Raji (cell line): ENCODE measurements around the gene SIAH3.

Source experiments
- POLR2A ChIP-seq: IDR thresholded peaks from 2 replicates; pipeline ENCODE4 v1.6.1; 2011; ENCODE audit warnings: low read depth, low read length, control low read depth; ENCODE audit not compliant: insufficient read depth

Gene SIAH3

GRCh38 chr13:45784755-45785675 lies 66.5 kb downstream of the SIAH3 start:
- no peak for TF ChIP-seq POLR2A

GRCh38 chr13:45783346-45784043 lies 68.1 kb downstream of the SIAH3 start:
- TF ChIP-seq POLR2A, result no peak

GRCh38 chr13:45782327-45783045 lies 69.1 kb downstream of the SIAH3 start:
- TF ChIP-seq POLR2A, result no peak

GRCh38 chr13:45781553-45782326 lies 69.8 kb downstream of the SIAH3 start:
- no peak for TF ChIP-seq POLR2A

GRCh38 chr13:45779901-45780300 lies 71.7 kb downstream of the SIAH3 start:
- no peak for TF ChIP-seq POLR2A

- no peak for TF ChIP-seq POLR2A
These were observed 72.7 kb downstream of the SIAH3 start for GRCh38 chr13:45778882-45779281.

- TF ChIP-seq POLR2A, result no peak
These were observed 74.8 kb downstream of the SIAH3 start for GRCh38 chr13:45776748-45777147.

- no peak for TF ChIP-seq POLR2A
These were observed 76.1 kb downstream of the SIAH3 start for GRCh38 chr13:45775401-45775963.

GRCh38 chr13:45773944-45774343 lies 77.6 kb downstream of the SIAH3 start:
- no peak for TF ChIP-seq POLR2A

GRCh38 chr13:45773236-45773635 lies 78.3 kb downstream of the SIAH3 start:
- TF ChIP-seq POLR2A, result no peak

GRCh38 chr13:45770886-45771285 lies 80.7 kb downstream of the SIAH3 start:
- TF ChIP-seq POLR2A, result no peak

GRCh38 chr13:45768656-45769479 lies 82.7 kb downstream of the SIAH3 start:
- TF ChIP-seq POLR2A, result no peak

- no peak for TF ChIP-seq POLR2A
These were observed 86.1 kb downstream of the SIAH3 start for GRCh38 chr13:45765464-45765863.

GRCh38 chr13:45763419-45763818 lies 88.1 kb downstream of the SIAH3 start:
- no peak for TF ChIP-seq POLR2A

GRCh38 chr13:45752510-45752909 lies 99.0 kb downstream of the SIAH3 start:
- TF ChIP-seq POLR2A, result no peak
